Measurements from ENCODE around the gene CSMD2.

The CSMD2 gene

DNA sequence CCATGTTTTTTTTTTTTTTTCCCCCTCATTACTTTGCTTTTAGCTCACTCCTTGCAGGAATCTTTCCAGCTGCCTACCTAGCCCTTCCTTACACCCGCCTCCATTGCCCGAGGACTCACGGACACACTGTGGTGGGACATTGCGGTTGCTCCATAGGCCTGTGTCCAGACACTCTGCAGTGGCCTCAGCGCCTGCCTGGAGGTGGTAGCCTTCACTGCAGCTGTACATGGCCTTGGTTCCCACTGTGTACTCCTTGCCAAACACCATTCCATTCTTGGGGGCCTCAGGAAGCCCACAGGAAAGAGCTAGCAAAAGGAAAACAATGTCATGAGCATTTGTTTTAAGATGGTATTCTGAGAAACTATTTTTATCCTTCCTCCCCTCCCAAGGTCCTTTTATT, 592.6 kb downstream of the CSMD2 start:
- DNase-seq: no peak

DNA sequence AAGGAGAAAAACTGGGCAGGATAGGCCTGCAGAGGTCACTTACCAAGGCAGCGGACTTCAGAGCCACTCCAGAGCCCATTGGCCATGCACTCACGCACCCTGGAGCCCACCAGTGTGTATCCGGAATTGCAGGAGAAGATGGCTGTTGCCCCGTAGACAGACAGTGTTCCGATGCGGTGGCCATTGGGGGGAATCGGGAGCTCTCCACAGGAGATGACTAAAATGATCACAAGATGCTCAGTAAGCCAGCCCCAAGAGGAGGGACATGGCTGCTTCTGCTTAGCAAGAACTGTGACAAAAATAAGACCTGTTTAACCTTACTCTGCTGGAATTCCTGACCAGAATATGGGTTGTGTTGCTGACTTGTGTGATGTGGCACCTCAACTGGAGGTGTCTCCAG, 595.7 kb downstream of the CSMD2 start:
- DNase-seq: no peak

- DNase-seq: no peak
Measured at GRCh38 chr1:33563699-33564098, 601.3 kb downstream of the CSMD2 start.

DNA sequence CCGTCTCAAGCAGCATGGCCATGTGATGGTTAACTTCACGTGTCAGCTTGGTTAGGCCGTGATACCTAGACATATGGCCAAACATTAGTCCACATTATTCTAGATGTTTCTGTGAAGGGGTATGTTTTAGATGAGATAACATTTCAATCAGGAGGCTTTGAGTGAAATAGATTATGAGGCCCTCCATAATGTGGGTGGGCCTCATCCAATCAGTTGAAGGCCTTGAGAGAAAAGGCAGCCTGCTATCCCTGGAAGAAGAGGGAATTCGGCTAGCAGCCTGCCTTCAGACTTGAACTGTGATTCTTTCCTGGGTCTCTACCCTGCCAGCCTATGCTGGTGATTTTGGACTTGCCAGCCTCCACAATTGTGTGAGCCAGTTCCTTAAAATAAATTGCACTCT, 602.5 kb downstream of the CSMD2 start:
- DNase-seq: no peak

DNA sequence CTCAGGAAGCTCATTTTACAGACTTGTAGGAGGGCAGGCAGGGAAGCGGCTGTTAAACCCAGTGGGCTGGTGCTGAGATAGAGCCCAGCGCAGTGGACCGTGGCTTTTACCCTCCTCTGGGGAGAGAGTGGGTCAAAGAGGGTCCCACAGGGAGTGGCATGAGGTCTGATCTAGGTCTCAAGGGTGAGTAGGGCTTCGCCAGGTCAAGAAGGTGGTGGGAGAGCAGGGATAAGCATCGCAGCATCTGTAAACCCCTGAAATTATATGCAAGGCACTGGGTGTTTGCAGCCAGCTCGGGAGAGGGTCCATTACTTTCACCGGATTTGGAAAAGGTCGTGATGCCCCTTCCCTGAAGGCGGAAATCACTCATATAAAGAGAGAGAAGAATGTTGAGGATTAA, 603.5 kb downstream of the CSMD2 start:
- no peak for DNase-seq

DNA sequence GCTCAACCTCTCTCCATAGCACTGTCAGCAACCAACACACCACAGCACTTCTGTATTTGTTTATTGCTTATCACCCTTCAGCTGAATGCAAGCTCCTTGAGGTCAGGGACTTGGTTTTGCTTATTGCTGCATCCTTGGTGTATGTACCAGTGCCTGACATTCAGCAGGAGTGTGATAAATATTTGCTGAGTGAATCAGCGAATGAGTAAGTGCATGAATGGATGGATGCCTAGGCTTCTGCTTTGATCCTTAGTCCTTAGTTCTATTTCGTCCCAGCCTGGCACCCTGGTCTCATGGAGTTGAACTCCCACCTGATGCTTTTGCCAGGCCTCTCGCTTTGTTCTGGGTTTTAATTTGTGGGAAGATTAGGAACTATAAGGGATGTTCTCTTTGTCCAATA, 604.4 kb downstream of the CSMD2 start:
- DNase-seq: no peak

DNA sequence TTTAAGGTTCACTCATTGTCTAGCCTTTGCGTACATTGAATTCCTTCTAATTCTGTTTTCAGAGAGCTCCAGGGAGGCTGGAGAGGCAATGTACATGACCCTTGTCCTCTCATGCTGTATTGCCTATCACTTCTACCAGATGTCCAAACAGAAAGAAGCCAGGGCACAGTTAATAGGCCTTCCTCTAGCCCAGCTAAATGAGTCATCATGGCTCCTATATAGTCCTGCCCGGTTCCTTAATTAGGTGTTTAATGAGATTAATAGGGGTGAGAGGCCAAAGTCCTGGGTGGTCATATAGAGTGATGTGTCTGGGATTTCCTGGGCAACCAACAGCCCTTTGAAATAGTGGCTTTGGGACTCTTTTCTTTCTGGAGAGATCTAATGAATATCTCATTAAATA, 616.3 kb downstream of the CSMD2 start:
- no peak for DNase-seq

DNA sequence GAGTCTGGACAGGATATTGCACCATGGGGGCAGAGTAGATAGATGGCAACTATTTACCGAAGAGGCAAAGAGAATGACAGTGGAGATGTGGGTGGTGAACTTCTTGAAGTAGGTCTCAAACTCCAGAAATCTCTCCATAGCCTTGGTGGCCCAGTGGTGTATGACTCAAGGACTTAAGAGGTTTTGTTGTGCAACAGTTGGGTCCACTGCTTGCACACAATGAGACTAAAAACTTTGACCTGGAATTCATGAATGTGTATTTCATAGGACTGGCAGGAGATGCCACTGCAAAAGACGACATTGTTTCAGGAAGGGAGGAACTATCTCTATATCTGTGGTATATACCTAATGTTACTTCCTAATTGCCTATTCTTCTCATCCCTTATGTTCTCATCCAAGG, 616.7 kb downstream of the CSMD2 start:
- DNase-seq: no peak

GRCh38 chr1:33547576-33547975, 617.5 kb downstream of the CSMD2 start:
- no peak for DNase-seq

DNA sequence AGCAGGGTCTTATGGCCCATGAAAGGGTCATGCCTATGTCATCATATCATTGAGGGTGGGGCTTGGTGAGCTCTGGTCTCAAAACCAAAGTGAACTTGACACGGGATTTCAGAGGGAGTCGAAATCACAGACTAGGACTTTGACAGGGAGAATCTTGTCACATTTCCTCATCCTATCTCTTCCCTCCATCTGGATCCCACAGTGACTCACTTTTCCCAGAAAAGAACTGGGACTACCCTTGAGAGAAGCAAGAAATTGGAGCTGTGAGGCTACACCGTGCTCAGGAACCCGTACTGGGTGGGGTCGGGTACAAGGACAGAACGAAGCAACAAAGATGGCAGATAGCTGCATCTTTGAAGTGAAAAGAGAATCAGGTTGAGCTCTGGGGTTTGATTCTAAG, 623.1 kb downstream of the CSMD2 start:
- no peak for DNase-seq

DNA sequence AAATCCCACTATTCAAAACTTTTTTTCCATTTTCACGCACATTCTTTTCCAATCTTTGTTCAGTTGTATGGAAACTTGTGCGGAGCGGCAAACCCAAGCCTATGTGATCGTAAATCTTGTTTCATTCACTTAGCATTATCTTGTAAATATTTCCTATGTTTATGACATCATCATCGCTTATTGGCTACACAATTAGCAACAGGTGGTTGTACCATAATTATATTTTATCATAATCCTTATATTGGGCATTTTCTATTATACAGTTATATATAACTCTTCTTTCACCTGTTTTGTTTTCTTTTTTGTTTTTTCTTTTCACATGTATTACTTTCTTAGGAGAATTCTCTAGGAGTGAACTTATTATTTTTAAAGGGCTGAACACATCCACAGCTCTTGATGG, 627.1 kb downstream of the CSMD2 start:
- no peak for DNase-seq

DNA sequence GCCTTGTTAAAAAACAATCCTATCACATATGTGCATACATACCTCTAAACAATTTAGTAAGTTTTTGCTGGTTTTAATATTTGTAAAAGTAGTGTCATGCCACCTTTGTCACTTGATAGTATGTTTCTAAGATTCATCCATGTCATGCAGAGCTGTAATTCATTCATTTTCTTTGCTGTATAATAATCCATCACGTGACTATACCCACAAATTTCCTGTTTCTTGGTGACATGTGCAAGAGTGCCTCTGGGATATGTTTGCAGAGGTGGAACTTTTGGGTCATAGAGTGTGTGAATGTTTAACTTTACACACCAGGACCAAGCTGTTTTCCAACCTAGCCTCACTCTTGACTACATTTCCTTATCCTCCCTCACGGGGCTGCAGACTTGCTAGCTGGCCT, 629.7 kb downstream of the CSMD2 start:
- DNase-seq: no peak

DNA sequence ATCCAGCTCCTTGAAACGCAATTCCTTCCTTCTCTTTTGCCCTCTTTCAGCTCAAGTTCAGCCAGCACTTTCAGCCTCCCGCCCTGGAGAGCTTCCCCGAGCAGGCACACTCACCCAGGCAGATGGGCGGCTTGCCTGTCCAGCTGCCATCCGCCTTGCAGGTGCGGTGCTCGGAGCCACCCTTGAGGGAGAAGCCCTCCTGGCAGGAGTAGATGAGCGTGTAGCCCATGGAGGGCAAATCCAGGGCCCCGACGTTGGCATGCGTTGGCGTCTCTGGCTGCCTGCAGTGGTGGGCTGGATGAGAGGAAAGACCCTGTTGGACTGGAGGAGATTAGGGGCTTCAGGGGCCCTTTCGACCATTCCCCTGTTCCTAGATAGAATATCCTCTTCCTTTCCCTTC, 632.1 kb downstream of the CSMD2 start:
- DNase-seq: no peak

DNA sequence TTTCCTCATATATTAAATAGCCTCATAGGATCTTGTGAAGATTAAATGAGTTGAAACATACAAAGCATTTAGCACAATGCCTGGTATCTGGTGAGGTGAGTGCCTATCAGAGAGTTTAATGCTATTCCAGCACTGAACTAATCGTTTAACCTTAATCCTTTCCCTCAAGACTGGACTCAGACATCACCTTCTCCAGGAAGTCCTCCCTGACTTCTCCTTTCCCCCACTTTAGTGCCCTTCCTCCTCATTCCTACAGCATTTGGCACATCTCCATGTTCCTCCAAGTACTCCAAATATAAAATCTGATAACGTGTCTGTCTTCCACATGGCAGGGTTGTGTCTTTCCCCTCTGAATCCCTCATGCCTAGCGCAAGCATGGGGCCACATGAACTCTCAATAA, 632.8 kb downstream of the CSMD2 start:
- DNase-seq: no peak

DNA sequence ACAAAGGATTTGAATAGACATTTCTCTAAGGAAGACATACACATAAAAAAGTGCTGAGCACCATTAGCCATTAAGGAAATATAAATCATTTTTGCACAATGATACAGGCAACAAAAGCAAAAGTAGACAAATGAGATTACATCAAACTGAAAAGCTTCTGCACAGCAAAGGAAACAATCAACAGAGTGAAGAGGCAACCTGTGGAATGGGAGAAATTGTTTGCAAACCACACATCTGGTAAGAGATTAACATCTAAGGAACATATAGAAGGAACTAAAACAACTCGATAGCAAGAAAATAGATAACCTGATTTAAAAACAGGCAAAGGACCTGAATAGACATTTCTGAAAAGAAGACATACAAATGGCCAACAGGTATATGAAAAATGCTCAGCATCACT, 635.1 kb downstream of the CSMD2 start:
- DNase-seq: no peak

DNA sequence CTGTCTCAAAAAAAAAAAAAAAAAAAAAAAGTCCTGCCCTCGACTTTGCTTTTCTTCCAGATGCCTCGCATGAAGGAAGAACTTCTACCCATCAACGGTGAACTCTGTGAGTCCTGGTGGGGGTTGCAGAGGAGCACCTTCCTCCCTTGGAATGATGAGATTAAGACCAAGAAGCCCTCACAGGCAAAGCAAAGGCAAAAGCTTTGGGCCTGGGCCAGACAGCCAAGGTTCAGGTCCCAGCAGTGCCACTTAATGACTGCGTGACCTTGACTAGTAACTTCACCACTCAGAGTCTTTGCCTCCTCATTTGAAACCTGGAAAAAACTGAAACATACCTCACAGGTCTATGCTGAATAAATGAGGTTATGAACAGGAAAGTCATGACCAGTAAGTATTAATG, 637.1 kb downstream of the CSMD2 start:
- no peak for DNase-seq

GRCh38 chr1:33524586-33524985, 640.4 kb downstream of the CSMD2 start:
- no peak for DNase-seq

DNA sequence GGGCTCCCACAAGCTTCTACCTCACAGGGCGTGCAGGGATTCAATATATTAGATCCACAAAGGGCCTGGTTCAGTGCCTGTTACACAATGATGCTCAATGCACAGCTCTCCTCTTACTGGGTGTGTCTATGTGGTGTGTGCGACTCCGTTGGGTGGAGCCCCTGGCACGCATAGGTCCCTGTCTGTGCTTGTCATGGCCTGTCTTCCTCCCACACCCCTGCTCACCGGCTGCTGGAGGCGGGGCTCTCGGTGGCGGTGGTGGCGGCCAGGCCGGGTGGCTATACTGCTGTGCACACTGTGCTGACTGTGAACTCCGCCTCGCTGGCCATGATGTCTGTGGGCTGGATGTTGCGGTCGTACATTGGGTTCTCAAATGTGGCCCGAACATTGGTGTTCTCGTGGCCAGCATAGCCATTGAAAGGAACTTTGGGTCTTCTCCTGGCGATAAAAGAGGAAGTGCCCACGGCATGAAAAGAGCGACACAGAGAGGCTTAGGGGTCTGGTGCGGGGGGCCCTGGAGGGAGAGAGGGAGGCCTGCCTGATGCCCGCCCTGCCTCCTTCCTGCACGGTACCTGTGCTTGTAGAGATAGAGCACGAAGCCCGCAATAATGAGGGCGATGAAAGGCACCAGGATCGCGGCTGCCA, 645.7 kb downstream of the CSMD2 start:
- no peak for DNase-seq

- no peak for DNase-seq
Measured at GRCh38 chr1:33517596-33518250, 647.3 kb downstream of the CSMD2 start.

GRCh38 chr1:33516891-33517567, 648.0 kb downstream of the CSMD2 start:
- DNase-seq: no peak

DNA sequence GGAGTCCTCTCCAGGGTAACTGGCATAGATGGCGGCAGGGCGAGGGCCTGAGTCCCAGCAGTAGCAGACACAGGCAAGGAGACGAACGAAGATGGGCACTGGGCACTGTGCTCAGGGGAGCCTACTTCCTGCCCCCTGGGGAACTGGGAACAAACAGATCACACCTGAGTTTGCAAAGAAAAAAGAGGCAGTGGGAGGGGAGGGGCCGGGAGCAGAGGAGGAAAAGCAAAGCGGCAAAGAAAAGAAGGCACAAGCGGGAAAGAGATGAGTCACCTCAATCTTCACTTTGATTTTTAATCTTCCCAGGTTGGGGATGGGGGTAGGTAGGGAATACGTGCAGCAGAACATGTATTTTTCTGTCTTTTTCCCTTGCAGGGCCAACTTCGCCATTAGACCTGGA, 648.6 kb downstream of the CSMD2 start:
- no peak for DNase-seq

GRCh38 chr1:33515607-33516006, 649.4 kb downstream of the CSMD2 start:
- DNase-seq: no peak

GRCh38 chr1:33515112-33515511, 649.9 kb downstream of the CSMD2 start:
- no peak for DNase-seq

DNA sequence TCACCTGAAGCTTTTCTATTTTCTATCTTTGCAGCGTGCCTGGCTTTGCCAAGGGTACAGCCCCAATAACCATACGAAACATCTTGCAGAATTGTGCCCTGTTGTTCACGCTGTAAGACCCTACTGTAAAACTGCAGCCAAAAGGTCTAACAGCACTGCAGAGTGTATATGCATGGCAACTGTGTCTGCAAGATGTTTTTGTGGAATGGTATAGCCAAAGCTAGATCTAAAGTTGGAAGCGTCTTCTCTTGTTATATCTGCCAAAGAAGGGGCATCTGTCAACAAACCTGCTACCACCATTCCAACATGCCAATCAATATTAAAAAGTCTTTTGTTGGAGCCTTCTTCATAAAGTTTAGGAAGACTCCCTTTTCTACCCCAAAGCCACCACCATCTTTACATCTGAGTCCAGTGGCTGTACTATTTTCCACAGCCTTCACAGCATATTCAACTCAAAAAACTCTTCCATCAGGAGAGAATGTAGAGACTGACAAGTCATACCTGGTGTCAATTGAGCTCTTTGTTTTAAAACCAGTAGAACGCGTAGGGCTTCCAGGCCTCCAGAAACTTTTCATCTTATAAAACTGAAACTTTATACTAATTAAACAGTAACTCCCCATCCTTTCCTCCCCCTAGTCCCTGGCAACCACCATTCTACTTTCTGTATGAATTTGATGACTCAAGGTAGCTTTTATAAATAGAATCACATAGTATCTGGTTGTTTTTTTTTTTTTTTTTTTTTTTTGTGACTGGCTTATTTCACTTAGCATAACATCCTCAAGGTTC, 652.6 kb downstream of the CSMD2 start:
- DNase-seq: no peak

Measured in NCI-H2081 treated with DMSO at 0.1 percent for 48 hours (cell line).